Dendritic cell treated with granulocyte-macrophage colony-stimulating factor and Interleukin-4, amounts not matched to agents 40 ng/mL and 50 ng/mL, for 4 days (primary cell): Measurements from ENCODE around the gene ADGRA1.

Experiments
- H3K27ac Mint-ChIP-seq: one replicate; pipeline ENCODE4 v1.8.0; 2022; ENCODE audit warnings: mild to moderate bottlenecking, mixed read lengths
- H3K27me3 Mint-ChIP-seq: one replicate; pipeline ENCODE4 v1.8.0; 2022; ENCODE audit warnings: mild to moderate bottlenecking, mixed read lengths
- H3K36me3 Mint-ChIP-seq: one replicate; pipeline ENCODE4 v1.8.0; 2022; ENCODE audit warnings: low read depth, mixed read lengths
- H3K4me1 Mint-ChIP-seq: one replicate; pipeline ENCODE4 v1.8.0; 2022; ENCODE audit warnings: low read depth, mixed read lengths
- H3K4me3 Mint-ChIP-seq: one replicate; pipeline ENCODE4 v1.8.0; 2022; ENCODE audit warnings: mild to moderate bottlenecking, moderate library complexity, mixed read lengths
- H3K9me3 Mint-ChIP-seq: one replicate; pipeline ENCODE4 v1.8.0; 2022; ENCODE audit warnings: mixed read lengths
- intact Hi-C: fragments of 100-400 bp; cut with micrococcal nuclease; formaldehyde crosslinking; loops from one replicate; pipeline ENCODE4 v1.15.0; 2022

Gene ADGRA1

GRCh38 chr10:133087679-133088178 is at the start of gene ADGRA1:
Gene ADGRA1 (plus strand): TSS chr10:133087924. CDS start chr10:133088910, 986 bp downstream.
- Mint-ChIP-seq H3K4me1 (no peaks in the 10 kb centered on the region), H3K36me3 (no peaks in the 10 kb centered on the region), H3K9me3 (no peaks in the 10 kb centered on the region), H3K4me3 (no peak within 1 kb of the TSS), H3K27ac (no peak within 1 kb of the TSS), H3K27me3 (peaks cover 48% of the 10 kb centered on the region)
- intact Hi-C loops, result no loop called here

GRCh38 chr10:133038036-133038823 is 49.5 kb upstream of the ADGRA1 start:
- Mint-ChIP-seq H3K9me3 (no peaks in the 10 kb centered on the region), H3K27ac (no peak overlapping the region), H3K27me3 (peaks cover 40% of the 10 kb centered on the region), H3K4me1 (no peaks in the 10 kb centered on the region), H3K4me3 (no peak overlapping the region), H3K36me3 (no peaks in the 10 kb centered on the region)
- intact Hi-C loops, result no loop called here

- intact Hi-C loops, result no loop called here
- H3K4me1 Mint-ChIP-seq, result no peaks in the 10 kb centered on the region
- H3K4me3 Mint-ChIP-seq, result no peak overlapping the region
- no peak overlapping the region for H3K27ac Mint-ChIP-seq
- no peaks in the 10 kb centered on the region for H3K9me3 Mint-ChIP-seq
- peaks cover 31% of the 10 kb centered on the region for H3K27me3 Mint-ChIP-seq
- no peaks in the 10 kb centered on the region for H3K36me3 Mint-ChIP-seq
Measured at GRCh38 chr10:133039107-133039802, 48.5 kb upstream of the ADGRA1 start.

GRCh38 chr10:133039803-133040165 is 47.9 kb upstream of the ADGRA1 start:
- no peaks in the 10 kb centered on the region for H3K36me3 Mint-ChIP-seq
- H3K4me1 Mint-ChIP-seq, result no peaks in the 10 kb centered on the region
- H3K4me3 Mint-ChIP-seq, result no peak overlapping the region
- H3K27ac Mint-ChIP-seq, result no peak overlapping the region
- peaks cover 28% of the 10 kb centered on the region for H3K27me3 Mint-ChIP-seq
- H3K9me3 Mint-ChIP-seq, result no peaks in the 10 kb centered on the region
- intact Hi-C loops, result no loop called here

- Mint-ChIP-seq H3K36me3 (no peaks in the 10 kb centered on the region), H3K9me3 (no peaks in the 10 kb centered on the region), H3K4me3 (no peak overlapping the region), H3K27me3 (peaks cover 25% of the 10 kb centered on the region), H3K27ac (no peak overlapping the region), H3K4me1 (no peaks in the 10 kb centered on the region)
- intact Hi-C loops, result no loop called here
Measured at GRCh38 chr10:133040198-133040597, 47.5 kb upstream of the ADGRA1 start.

GRCh38 chr10:133041101-133041500 is 46.6 kb upstream of the ADGRA1 start:
- Mint-ChIP-seq H3K4me3 (no peak overlapping the region), H3K9me3 (no peaks in the 10 kb centered on the region), H3K27me3 (peaks cover 23% of the 10 kb centered on the region), H3K27ac (no peak overlapping the region), H3K4me1 (no peaks in the 10 kb centered on the region), H3K36me3 (no peaks in the 10 kb centered on the region)
- intact Hi-C loops, result no loop called here

GRCh38 chr10:133042061-133042460 is 45.7 kb upstream of the ADGRA1 start:
- intact Hi-C loops, result no loop called here
- Mint-ChIP-seq H3K27me3 (peaks cover 21% of the 10 kb centered on the region), H3K36me3 (no peaks in the 10 kb centered on the region), H3K4me3 (no peak overlapping the region), H3K9me3 (no peaks in the 10 kb centered on the region), H3K27ac (no peak overlapping the region), H3K4me1 (no peaks in the 10 kb centered on the region)

- no peaks in the 10 kb centered on the region for H3K4me1 Mint-ChIP-seq
- no peaks in the 10 kb centered on the region for H3K36me3 Mint-ChIP-seq
- H3K27me3 Mint-ChIP-seq, result peaks cover 20% of the 10 kb centered on the region
- H3K4me3 Mint-ChIP-seq, result no peak overlapping the region
- no peak overlapping the region for H3K27ac Mint-ChIP-seq
- intact Hi-C loops, result no loop called here
- H3K9me3 Mint-ChIP-seq, result no peaks in the 10 kb centered on the region
Measured at GRCh38 chr10:133042816-133043215, 44.9 kb upstream of the ADGRA1 start.

- no peaks in the 10 kb centered on the region for H3K4me1 Mint-ChIP-seq
- H3K36me3 Mint-ChIP-seq, result no peaks in the 10 kb centered on the region
- no peak overlapping the region for H3K4me3 Mint-ChIP-seq
- H3K27me3 Mint-ChIP-seq, result peaks cover 27% of the 10 kb centered on the region
- H3K27ac Mint-ChIP-seq, result no peak overlapping the region
- H3K9me3 Mint-ChIP-seq, result no peaks in the 10 kb centered on the region
- intact Hi-C loops, result no loop called here
Measured at GRCh38 chr10:133043541-133044225, 44.0 kb upstream of the ADGRA1 start.

- H3K27me3 Mint-ChIP-seq, result peaks cover 29% of the 10 kb centered on the region
- H3K4me3 Mint-ChIP-seq, result no peak overlapping the region
- H3K4me1 Mint-ChIP-seq, result no peaks in the 10 kb centered on the region
- no peak overlapping the region for H3K27ac Mint-ChIP-seq
- H3K9me3 Mint-ChIP-seq, result no peaks in the 10 kb centered on the region
- intact Hi-C loops, result no loop called here
- H3K36me3 Mint-ChIP-seq, result no peaks in the 10 kb centered on the region
Measured at GRCh38 chr10:133044401-133044811, 43.3 kb upstream of the ADGRA1 start.

GRCh38 chr10:133045556-133046389 is 42.0 kb upstream of the ADGRA1 start:
- H3K27ac Mint-ChIP-seq, result no peak overlapping the region
- H3K27me3 Mint-ChIP-seq, result peaks cover 24% of the 10 kb centered on the region
- H3K4me1 Mint-ChIP-seq, result no peaks in the 10 kb centered on the region
- no peaks in the 10 kb centered on the region for H3K36me3 Mint-ChIP-seq
- intact Hi-C loops, result no loop called here
- no peak overlapping the region for H3K4me3 Mint-ChIP-seq
- no peaks in the 10 kb centered on the region for H3K9me3 Mint-ChIP-seq

GRCh38 chr10:133046390-133046765 is 41.3 kb upstream of the ADGRA1 start:
- H3K4me1 Mint-ChIP-seq, result no peaks in the 10 kb centered on the region
- no peaks in the 10 kb centered on the region for H3K36me3 Mint-ChIP-seq
- no peaks in the 10 kb centered on the region for H3K9me3 Mint-ChIP-seq
- peaks cover 24% of the 10 kb centered on the region for H3K27me3 Mint-ChIP-seq
- intact Hi-C loops, result no loop called here
- no peak overlapping the region for H3K27ac Mint-ChIP-seq
- no peak overlapping the region for H3K4me3 Mint-ChIP-seq

GRCh38 chr10:133047526-133048123 is 40.1 kb upstream of the ADGRA1 start:
- H3K9me3 Mint-ChIP-seq, result no peaks in the 10 kb centered on the region
- no peaks in the 10 kb centered on the region for H3K36me3 Mint-ChIP-seq
- intact Hi-C loops, result no loop called here
- no peaks in the 10 kb centered on the region for H3K4me1 Mint-ChIP-seq
- H3K27me3 Mint-ChIP-seq, result peaks cover 21% of the 10 kb centered on the region
- H3K27ac Mint-ChIP-seq, result no peak overlapping the region
- no peak overlapping the region for H3K4me3 Mint-ChIP-seq
